Frontal cortex (tissue), 4 donors: ENCODE results near the gene DESI2. TPM values are rescaled to one million over a fixed set of nuclear protein-coding genes. Genes with fewer than 3 reads are reported as not detected.
"Not testable (repeated sequence)": the region's sequence is repeated elsewhere in the genome, so short reads cannot be mapped to it uniquely, and the experiment has no call there.

Experiments used
- DNase-seq, 2 donors: peaks; one replicate each; pipeline ENCODE4 v3.0.0; 2012; ENCODE audit warnings: low spot score in 2 of 2
- FAIRE-seq: peaks from 2 replicates; lab custom pipeline; 2012; peaks lifted over from hg19 to GRCh38; lab: Jason Lieb, UNC
- small RNA-seq: library from RNA; depleted of rRNA; stranded (forward); fragments of <200 nt; gene quantifications from one replicate; pipeline ENCODE3, GENCODE V24; 2014
- total RNA-seq: library from RNA; depleted of rRNA; stranded (reverse); fragments of >200 nt; gene quantifications from one replicate; pipeline ENCODE4 v1.2.3, GENCODE V29; 2014
- donor health status: control.
- donor health status: control.
- donor health status: control.

DESI2 gene
- total RNA-seq, 1 donor from 2014 or later: 37.9 TPM

DNA sequence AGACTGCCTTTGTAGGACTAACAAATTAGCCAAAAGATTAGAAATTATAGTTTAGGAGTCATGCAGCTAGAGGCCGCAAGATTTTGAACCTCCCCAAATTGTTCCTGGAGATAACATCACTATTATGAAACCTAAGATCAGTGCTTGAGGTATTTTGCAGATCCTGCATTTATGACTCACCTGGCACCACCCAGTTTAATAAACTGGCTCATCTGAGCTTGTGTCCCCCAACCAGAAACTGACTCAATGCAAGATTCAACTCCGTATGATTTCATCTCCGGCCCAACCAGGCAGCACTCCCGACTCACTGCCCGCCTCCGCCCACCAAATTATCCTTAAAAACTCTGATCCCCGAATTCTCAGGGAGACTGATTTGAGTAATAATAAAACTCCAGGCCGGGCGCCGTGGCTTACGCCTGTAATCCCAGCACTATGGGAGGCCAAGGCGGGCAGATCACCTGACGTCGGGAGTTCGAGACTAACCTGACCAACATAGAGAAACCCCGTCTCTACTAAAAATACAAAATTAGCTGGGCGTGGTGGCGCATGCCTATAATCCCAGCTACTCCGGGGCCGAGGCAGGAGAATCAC, 87.2 kb downstream of the DESI2 start:
- DNase-seq, FAIRE-seq: not testable (repeated sequence)

DNA sequence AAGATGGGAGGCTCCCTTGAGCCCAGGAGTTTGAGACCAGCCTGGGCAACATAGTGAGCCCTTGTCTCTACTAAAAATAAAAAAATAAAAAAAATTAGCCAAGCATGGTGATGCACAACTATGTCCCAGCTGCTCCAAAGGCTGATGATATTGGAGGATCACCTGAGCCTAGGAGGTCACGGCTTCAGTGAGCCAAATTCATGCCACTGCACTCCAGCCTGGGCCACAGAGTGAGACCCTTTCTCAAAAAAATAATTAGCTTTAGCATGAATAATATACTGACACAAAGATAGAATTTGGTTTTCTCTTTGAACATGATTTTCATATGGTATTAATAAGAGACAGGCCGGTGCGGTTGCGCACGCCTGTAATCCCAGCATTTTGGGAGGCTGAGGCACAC, 88.8 kb downstream of the DESI2 start:
- DNase-seq: no peak
- no peak for FAIRE-seq

GRCh38 chr1:244749230-244750016, 96.5 kb downstream of the DESI2 start:
- FAIRE-seq (no peak), DNase-seq (no peak)

DNA sequence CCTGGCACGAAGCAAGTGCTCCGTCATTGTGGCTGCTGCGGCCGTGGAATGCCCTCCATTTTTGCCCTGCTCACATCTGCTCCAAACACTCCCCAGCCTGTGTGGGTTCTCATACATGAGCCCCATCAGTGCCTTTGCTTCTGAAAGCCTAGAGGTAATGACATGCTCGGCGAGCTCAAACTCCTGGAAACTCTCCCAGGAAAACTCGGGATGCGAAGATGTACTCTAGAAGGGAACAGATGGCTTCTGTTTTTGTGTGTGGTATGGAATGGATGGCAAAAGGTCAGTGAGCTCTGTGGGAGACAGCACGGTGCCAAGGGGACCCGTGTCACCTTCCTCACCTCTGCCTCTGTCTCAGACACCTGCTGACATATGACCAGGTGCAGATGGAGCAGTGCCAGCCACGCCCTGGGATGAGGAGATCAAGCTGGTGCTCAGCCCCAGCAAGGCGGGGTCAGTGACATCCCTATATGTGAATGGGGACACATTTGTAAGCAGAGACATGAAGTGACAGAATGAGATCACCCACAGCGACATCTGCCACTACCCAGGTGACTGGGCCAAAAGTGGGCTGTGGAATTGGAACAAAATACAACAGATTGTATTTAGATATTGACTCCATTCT, 98.5 kb downstream of the DESI2 start:
- no peak for FAIRE-seq
- DNase-seq: no peak

- DNase-seq (no peak), FAIRE-seq (no peak)
Measured at GRCh38 chr1:244755673-244756072, 102.7 kb downstream of the DESI2 start.

DNA sequence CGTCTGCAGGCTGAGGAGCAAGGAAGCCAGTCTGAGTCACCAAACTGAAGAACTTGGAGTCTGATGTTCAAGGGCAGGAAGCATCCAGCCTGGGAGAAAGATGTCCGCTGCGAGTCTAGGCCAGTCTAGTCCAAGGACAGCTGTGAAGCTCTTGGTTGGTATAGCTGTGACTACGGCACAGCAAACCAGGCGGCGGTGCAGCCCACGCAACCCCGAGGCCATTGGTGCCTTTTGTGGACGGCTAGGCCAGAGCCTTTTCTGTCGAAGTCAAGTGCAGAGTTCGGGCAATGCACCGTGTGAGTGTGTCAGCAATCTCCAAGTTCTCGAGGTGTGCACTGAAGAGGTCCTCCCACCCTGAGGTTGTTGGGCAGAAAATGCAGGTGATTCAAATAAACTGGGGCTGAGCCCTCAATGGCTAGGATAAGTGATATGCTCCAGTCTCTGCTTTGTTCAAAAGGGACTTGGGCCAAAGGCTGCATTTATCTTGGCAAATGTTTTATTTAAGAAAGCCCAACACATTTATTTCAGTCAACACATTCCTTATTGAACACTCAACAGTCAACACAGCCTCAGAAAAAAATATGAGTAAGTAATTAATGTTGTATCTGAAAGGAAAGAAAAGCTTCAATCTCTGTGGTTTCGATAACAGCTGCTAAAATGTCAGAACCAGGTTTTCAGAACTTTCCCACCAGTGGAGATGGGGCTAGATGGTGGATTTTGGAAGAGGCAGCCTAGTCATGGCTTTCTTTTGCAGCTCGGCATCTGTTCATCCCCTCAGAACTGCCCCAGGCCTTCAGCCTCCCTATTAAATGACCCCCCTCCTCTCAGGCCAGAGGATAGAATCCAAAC, 104.4 kb downstream of the DESI2 start:
- no peak for FAIRE-seq

More for the DNA sequence above, 104.4 kb downstream of the DESI2 start:
- no peak for DNase-seq

Small RNA genes lying within 50 kb of the gene (small RNA-seq; reads per million reads assigned to genes)
- gene AL451007.1: not detected

Other genes starting within 250 kb of the DESI2 start
- 68.5 TPM for gene ADSS2, start 201.2 kb upstream of the DESI2 start, total RNA-seq
- 2.0 TPM for gene CATSPERE, start 191.9 kb upstream of the DESI2 start, total RNA-seq
- gene COX20, start 182.5 kb downstream of the DESI2 start, total RNA-seq: 70.5 TPM
- 567 TPM for gene HNRNPU, start 211.4 kb downstream of the DESI2 start, total RNA-seq